SHP77 (cell line): ENCODE measurements around the gene SIGLEC11.
"Not testable (repeated sequence)": the region's sequence is repeated elsewhere in the genome, so short reads cannot be mapped to it uniquely, and the experiment has no call there.

Experiments
- DNase-seq, 2 experiments: peaks; one replicate each; lab custom pipeline; 2025; lab: John Stamatoyannopoulos, UW

SIGLEC11 gene

GRCh38 chr19:49925486-49925885, 35.5 kb downstream of the SIGLEC11 start:
- DNase-seq = no peak

GRCh38 chr19:49924881-49925210, 36.1 kb downstream of the SIGLEC11 start:
- DNase-seq = not testable (repeated sequence)

- DNase-seq = no peak
These were observed 36.7 kb downstream of the SIGLEC11 start for GRCh38 chr19:49924004-49924880.

- no peak for DNase-seq
These were observed 37.6 kb downstream of the SIGLEC11 start for GRCh38 chr19:49923055-49924003.

- no peak for DNase-seq
These were observed 38.8 kb downstream of the SIGLEC11 start for GRCh38 chr19:49921871-49922795.

GRCh38 chr19:49920624-49921363, 40.2 kb downstream of the SIGLEC11 start:
- DNase-seq = no peak

- DNase-seq = no peak
These were observed 42.9 kb downstream of the SIGLEC11 start for GRCh38 chr19:49918089-49918488.

GRCh38 chr19:49916839-49917733, 43.9 kb downstream of the SIGLEC11 start:
- DNase-seq = no peak

GRCh38 chr19:49915271-49915670, 45.7 kb downstream of the SIGLEC11 start:
- no peak for DNase-seq

- no peak for DNase-seq
These were observed 47.3 kb downstream of the SIGLEC11 start for GRCh38 chr19:49913720-49914119.

GRCh38 chr19:49912965-49913685, 47.8 kb downstream of the SIGLEC11 start:
- no peak for DNase-seq

- DNase-seq = no peak
These were observed 49.4 kb downstream of the SIGLEC11 start for GRCh38 chr19:49911381-49912145.

GRCh38 chr19:49910179-49910578, 50.8 kb downstream of the SIGLEC11 start:
- DNase-seq = no peak

GRCh38 chr19:49908480-49909420, 52.2 kb downstream of the SIGLEC11 start:
- no peak for DNase-seq

- DNase-seq = no peak
These were observed 53.1 kb downstream of the SIGLEC11 start for GRCh38 chr19:49907745-49908446.

- no peak for DNase-seq
These were observed 54.0 kb downstream of the SIGLEC11 start for GRCh38 chr19:49906879-49907564.
